ENCODE measurements around the gene THUMPD2.
A peak's percentile ranks its signal among the peaks of the same experiment; 100 is the strongest.
"Not testable (repeated sequence)": the region's sequence is repeated elsewhere in the genome, so short reads cannot be mapped to it uniquely, and the experiment has no call there.

The THUMPD2 gene, protein sequence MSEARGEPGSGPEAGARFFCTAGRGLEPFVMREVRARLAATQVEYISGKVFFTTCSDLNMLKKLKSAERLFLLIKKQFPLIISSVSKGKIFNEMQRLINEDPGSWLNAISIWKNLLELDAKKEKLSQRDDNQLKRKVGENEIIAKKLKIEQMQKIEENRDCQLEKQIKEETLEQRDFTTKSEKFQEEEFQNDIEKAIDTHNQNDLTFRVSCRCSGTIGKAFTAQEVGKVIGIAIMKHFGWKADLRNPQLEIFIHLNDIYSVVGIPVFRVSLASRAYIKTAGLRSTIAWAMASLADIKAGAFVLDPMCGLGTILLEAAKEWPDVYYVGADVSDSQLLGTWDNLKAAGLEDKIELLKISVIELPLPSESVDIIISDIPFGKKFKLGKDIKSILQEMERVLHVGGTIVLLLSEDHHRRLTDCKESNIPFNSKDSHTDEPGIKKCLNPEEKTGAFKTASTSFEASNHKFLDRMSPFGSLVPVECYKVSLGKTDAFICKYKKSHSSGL

DNA sequence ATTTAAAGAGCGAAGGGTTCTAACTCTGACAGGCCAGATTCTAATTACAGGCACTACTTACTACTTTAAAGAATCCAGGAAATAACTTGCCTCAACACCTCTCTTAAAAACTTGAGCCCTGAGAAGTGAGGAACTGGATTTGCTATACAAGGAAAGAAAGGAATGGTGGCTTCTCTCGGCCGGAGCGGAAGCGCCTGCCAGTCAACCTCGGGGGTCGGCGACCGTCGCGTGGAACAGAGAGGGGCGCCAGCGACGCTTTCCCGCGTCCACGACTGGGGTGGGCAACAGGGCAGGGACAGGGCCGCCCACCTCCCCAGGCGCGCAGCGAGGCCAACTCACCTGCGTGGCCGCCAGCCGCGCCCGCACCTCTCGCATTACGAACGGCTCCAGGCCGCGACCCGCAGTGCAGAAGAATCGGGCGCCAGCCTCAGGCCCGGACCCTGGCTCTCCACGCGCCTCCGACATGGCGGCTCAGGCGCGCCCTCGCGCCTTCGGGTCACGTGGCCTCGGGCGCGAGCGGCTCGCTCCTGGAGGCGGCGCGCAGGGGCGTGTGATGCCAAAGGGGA lies at the start of gene THUMPD2:
Gene THUMPD2, minus strand, starts transcription at position 484 of the 566 bp plus-strand sequence. Its CDS starts 19 bp downstream, at position 465.
- Histone ChIP-seq H3K27ac (peak within 1 kb of the TSS; percentile 65), H3K4me3 (peak within 1 kb of the TSS; percentile 82), H3K36me3 (ENCODE audit: insufficient read depth, low read length) (peaks cover 33% of the 10 kb centered on the region), H3K9ac (ENCODE audit: insufficient read length) (peak within 1 kb of the TSS; percentile 91), H3K9me3 (ENCODE audit: low read depth, low read length) (peaks cover 3% of the 10 kb centered on the region; the same call in 1 of the 2 replicates)
- no peak for TF ChIP-seq EZH2 (IDR thresholded peaks at IDR 0.05)
- TF ChIP-seq FOXP2 (optimal IDR thresholded peaks at IDR 0.05; ENCODE audit: control extremely low read depth, extremely low read length, insufficient read depth): no peak
- TF ChIP-seq POLR2AphosphoS5 (IDR thresholded peaks at IDR 0.05; ENCODE audit: borderline replicate concordance, low read depth, low read length): peak; percentile 96
- DNase-seq (ENCODE audit: low read depth, low spot score): no peak

DNA sequence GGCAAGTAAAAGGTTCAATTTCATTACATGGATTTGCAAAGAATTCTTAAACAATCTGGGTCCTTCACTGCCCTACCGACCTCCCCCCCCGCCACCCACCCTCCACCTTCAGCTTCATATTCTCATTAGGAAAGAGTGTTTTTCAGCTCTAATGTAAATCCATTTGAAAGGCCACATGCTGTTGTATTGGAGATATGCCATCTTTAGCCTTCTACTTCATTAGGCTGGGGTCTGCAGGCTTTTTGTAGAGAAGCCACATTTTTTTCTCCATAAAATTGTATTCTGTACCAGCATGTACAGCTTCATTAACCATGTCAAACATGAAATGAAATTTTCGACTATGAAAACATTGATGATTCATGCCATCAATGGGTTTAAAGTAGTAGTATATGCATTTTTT lies 42.8 kb upstream of the THUMPD2 start:
- TF ChIP-seq FOXP2 (optimal IDR thresholded peaks at IDR 0.05; ENCODE audit: control extremely low read depth, extremely low read length, insufficient read depth): no peak
- no peak for TF ChIP-seq POLR2AphosphoS5 (IDR thresholded peaks at IDR 0.05; ENCODE audit: borderline replicate concordance, low read depth, low read length)
- no peak for TF ChIP-seq EZH2 (IDR thresholded peaks at IDR 0.05)
- H3K27ac ChIP-seq: no peak overlapping the region
- no peak for DNase-seq (ENCODE audit: low read depth, low spot score)
- no peak overlapping the region for H3K4me3 ChIP-seq
- no peaks in the 10 kb centered on the region for H3K36me3 ChIP-seq (ENCODE audit: insufficient read depth, low read length)
- H3K9me3 ChIP-seq (ENCODE audit: low read depth, low read length): no peaks in the 10 kb centered on the region
- H3K9ac ChIP-seq (ENCODE audit: insufficient read length): no peak overlapping the region

DNA sequence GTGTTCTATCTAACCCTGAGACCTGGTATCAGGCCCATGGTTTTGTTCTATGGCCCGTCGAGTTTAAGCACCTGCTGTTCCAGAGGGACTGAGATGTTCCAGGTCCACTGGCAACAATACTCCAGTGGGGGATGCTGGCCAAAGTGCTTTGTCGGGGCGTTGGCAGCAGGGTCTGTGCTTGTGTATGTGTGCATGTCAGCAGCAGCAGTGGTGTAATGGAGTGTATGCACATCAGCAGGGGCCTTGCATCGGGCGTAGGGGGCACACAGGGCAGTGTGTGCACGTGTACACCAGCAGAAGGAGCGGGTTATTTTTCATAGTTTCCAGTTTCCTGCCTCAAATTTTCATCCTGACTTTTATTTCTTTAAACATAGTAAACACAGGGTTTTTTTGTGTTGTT lies 37.8 kb upstream of the THUMPD2 start:
- no peaks in the 10 kb centered on the region for H3K9me3 ChIP-seq (ENCODE audit: low read depth, low read length)
- H3K9ac ChIP-seq (ENCODE audit: insufficient read length): no peak overlapping the region
- DNase-seq (ENCODE audit: low read depth, low spot score): no peak
- TF ChIP-seq FOXP2 (optimal IDR thresholded peaks at IDR 0.05; ENCODE audit: control extremely low read depth, extremely low read length, insufficient read depth): no peak
- TF ChIP-seq POLR2AphosphoS5 (IDR thresholded peaks at IDR 0.05; ENCODE audit: borderline replicate concordance, low read depth, low read length): no peak
- TF ChIP-seq EZH2 (IDR thresholded peaks at IDR 0.05): no peak
- no peaks in the 10 kb centered on the region for H3K36me3 ChIP-seq (ENCODE audit: insufficient read depth, low read length)
- no peak overlapping the region for H3K27ac ChIP-seq
- no peak overlapping the region for H3K4me3 ChIP-seq

DNA sequence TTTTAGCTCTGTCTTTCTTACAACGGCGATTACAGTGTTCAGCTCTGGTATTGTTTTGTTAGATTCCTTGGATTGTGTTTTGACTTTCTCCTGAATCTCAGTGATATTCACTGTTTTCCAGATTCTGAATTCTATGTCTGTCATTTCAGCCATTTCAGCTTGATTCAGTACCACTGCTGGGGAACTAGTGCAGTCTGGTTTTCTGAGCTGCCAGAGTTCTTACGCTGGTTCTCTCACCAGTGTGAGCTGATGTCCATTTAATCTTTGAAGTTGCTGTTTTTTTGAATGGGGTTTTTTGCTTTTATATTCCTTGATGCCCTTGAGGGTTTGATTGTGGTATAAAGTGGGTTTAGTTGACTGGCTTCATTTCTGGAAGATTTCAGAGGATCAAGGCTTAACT lies 37.4 kb upstream of the THUMPD2 start:
- no peaks in the 10 kb centered on the region for H3K36me3 ChIP-seq (ENCODE audit: insufficient read depth, low read length)
- H3K9me3 ChIP-seq (ENCODE audit: low read depth, low read length): no peaks in the 10 kb centered on the region
- no peak overlapping the region for H3K27ac ChIP-seq
- DNase-seq (ENCODE audit: low read depth, low spot score): no peak
- no peak overlapping the region for H3K9ac ChIP-seq (ENCODE audit: insufficient read length)
- H3K4me3 ChIP-seq: no peak overlapping the region
- no peak for TF ChIP-seq EZH2 (IDR thresholded peaks at IDR 0.05)
- no peak for TF ChIP-seq FOXP2 (optimal IDR thresholded peaks at IDR 0.05; ENCODE audit: control extremely low read depth, extremely low read length, insufficient read depth)
- TF ChIP-seq POLR2AphosphoS5 (IDR thresholded peaks at IDR 0.05; ENCODE audit: borderline replicate concordance, low read depth, low read length): no peak

DNA sequence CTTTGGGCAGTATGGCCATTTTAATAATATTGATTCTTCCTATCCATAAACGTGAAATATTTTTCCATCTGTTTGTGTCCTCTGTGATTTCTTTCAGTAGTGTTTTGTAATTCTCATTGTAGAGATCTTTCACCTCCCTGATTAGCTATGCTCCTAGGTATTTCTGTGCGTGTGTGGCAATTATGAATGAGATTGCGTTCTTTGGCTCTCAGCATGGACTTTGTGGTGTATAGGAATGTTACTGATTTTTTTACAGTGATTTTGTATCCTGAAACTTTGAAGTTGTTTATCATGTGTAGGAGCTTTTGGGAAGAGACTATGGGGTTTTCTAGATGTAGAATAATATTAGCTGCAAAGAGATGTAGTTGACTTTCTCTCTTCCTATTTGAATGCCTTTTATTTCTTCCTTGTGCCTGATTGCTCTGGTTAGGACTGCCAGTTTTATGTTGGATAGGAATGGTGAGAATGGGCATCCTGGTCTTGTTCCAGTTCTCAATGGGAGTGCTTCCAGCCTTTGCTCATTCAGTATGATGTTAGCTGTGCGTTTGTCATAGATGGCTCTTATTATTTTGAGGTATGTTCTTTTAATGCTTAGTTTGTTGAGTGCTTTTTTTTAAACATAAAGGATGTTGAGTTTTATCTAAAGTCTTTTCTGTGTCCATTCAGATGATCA lies 27.0 kb upstream of the THUMPD2 start:
- Histone ChIP-seq H3K9me3 (ENCODE audit: low read depth, low read length) (no peaks in the 10 kb centered on the region), H3K36me3 (ENCODE audit: insufficient read depth, low read length) (no peaks in the 10 kb centered on the region), H3K9ac (ENCODE audit: insufficient read length) (no peak overlapping the region), H3K27ac (no peak overlapping the region), H3K4me3 (no peak overlapping the region)
- TF ChIP-seq EZH2 (IDR thresholded peaks at IDR 0.05): no peak
- no peak for TF ChIP-seq FOXP2 (optimal IDR thresholded peaks at IDR 0.05; ENCODE audit: control extremely low read depth, extremely low read length, insufficient read depth)
- TF ChIP-seq POLR2AphosphoS5 (IDR thresholded peaks at IDR 0.05; ENCODE audit: borderline replicate concordance, low read depth, low read length): no peak
- no peak for DNase-seq (ENCODE audit: low read depth, low spot score)

DNA sequence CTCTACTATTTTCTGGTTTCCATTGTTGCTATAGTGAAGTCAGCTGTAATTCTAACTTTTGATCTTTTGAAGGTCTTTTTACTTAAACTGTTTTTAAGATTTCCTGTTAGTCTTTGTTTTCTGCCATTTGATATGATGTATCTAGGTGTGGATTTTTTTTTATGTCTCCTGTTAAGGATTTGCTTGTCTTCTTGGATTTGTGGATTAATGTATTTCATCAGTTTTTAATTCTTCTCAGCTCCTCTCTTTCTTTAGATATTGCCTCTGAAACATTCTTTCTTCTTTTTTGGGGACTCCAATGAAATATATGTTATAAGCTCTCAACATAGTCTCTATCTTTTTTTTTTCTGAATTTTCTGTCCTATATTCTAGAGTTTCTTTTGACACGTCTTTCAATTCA lies 24.8 kb upstream of the THUMPD2 start:
- TF ChIP-seq EZH2 (IDR thresholded peaks at IDR 0.05) (no peak), POLR2AphosphoS5 (IDR thresholded peaks at IDR 0.05; ENCODE audit: borderline replicate concordance, low read depth, low read length) (no peak)
- Histone ChIP-seq H3K36me3 (ENCODE audit: insufficient read depth, low read length) (no peaks in the 10 kb centered on the region), H3K4me3 (no peak overlapping the region), H3K9me3 (ENCODE audit: low read depth, low read length) (no peaks in the 10 kb centered on the region), H3K27ac (no peak overlapping the region), H3K9ac (ENCODE audit: insufficient read length) (no peak overlapping the region)
- no peak for DNase-seq (ENCODE audit: low read depth, low spot score)

DNA sequence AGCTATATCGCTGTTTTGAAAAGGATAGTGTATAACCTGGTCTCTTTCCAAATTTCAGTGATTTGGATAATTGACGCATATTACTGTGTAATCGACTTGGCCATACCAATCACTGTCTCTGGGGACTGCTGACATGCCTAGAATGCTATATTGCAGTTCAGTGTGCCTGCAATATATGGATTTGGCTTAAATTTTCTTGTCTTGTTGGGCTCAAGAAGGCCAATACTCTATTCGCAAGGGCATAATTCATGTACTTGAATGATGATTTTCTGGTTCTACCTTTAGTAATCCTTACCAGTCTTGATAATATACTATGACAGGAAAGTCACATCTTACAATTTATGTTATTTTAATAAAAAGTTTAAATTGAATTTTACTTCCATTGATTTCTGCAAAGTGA lies 21.7 kb upstream of the THUMPD2 start:
- no peak for TF ChIP-seq EZH2 (IDR thresholded peaks at IDR 0.05)
- no peak for TF ChIP-seq POLR2AphosphoS5 (IDR thresholded peaks at IDR 0.05; ENCODE audit: borderline replicate concordance, low read depth, low read length)
- TF ChIP-seq FOXP2 (optimal IDR thresholded peaks at IDR 0.05; ENCODE audit: control extremely low read depth, extremely low read length, insufficient read depth): no peak
- no peak overlapping the region for H3K4me3 ChIP-seq
- H3K27ac ChIP-seq: no peak overlapping the region
- no peak overlapping the region for H3K9ac ChIP-seq (ENCODE audit: insufficient read length)
- no peaks in the 10 kb centered on the region for H3K9me3 ChIP-seq (ENCODE audit: low read depth, low read length)
- no peaks in the 10 kb centered on the region for H3K36me3 ChIP-seq (ENCODE audit: insufficient read depth, low read length)
- DNase-seq (ENCODE audit: low read depth, low spot score): no peak

DNA sequence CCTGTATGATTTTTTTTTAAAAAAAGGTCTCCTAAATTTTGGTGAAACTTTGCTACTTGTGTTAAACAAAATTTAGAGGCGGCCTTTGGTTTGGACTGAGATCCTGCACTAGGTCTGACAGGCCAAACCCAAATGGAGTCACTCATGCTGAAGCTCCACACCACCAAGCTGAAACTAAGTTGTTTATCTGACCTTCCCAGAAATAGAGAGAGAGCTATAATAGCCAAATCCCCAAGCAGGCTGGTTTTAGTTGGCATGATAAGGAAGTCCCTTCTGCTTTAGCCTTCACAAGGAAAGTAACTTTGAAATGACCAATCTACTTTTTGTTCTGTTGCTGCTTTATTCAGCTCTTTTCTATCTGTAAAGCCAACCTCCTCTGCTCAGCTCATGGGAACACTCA lies 17.1 kb upstream of the THUMPD2 start:
- H3K9me3 ChIP-seq (ENCODE audit: low read depth, low read length): no peaks in the 10 kb centered on the region
- H3K4me3 ChIP-seq: no peak overlapping the region
- no peak for DNase-seq (ENCODE audit: low read depth, low spot score)
- TF ChIP-seq POLR2AphosphoS5 (IDR thresholded peaks at IDR 0.05; ENCODE audit: borderline replicate concordance, low read depth, low read length) (no peak), EZH2 (IDR thresholded peaks at IDR 0.05) (no peak), FOXP2 (optimal IDR thresholded peaks at IDR 0.05; ENCODE audit: control extremely low read depth, extremely low read length, insufficient read depth) (no peak)
- no peak overlapping the region for H3K27ac ChIP-seq
- H3K36me3 ChIP-seq (ENCODE audit: insufficient read depth, low read length): no peaks in the 10 kb centered on the region
- no peak overlapping the region for H3K9ac ChIP-seq (ENCODE audit: insufficient read length)

DNA sequence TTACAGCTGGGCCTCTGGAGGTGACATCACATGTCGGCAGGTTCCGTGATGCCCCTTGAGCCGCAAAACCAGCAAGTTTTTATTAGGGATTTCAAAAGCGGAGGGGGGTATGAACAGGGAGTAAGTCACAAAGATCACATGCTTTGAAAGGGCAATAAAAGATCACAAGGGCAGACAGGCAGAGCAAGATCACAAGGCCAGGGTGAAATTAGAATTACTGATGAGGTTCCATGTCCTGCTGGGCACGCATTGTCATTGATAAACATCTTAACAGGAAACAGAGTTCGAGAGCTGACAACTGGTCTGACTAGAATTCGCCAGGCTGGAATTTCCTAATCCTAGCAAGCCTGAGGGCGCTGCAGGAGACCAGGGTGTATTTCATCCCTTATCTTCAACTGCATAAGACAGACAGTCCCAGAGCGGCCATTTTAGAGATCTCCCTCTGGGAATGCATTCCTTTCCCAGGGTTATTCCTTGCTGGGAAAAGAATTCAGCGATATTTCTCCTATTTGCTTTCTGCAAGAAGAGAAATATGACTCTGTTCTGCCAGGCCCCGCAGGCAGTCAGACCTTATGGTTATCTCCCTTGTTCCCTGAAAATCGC lies 11.3 kb upstream of the THUMPD2 start:
- H3K27ac ChIP-seq; H3K36me3 ChIP-seq (ENCODE audit: insufficient read depth, low read length); DNase-seq (ENCODE audit: low read depth, low spot score): not testable (repeated sequence)

More for the DNA sequence above, 11.3 kb upstream of the THUMPD2 start:
- H3K9me3 ChIP-seq (ENCODE audit: low read depth, low read length); H3K4me3 ChIP-seq; H3K9ac ChIP-seq (ENCODE audit: insufficient read length): not testable (repeated sequence)

Data from SK-N-MC (cell line).